LHCN-M2 (cell line): ENCODE measurements around the gene PRRC2A. TPM values are rescaled to one million over a fixed set of nuclear protein-coding genes. Genes with fewer than 3 reads are reported as not detected.
"Not testable (repeated sequence)": the region's sequence is repeated elsewhere in the genome, so short reads cannot be mapped to it uniquely, and the experiment has no call there.

ENCODE experiments used
- DNase-seq: peaks from one replicate; pipeline ENCODE4 v3.0.0-alpha.2; 2012; ENCODE audit warnings: low read depth
- total RNA-seq: library from RNA; depleted of rRNA; stranded (reverse); fragments of >200 nt; gene quantifications from 2 replicates; pipeline ENCODE4 v1.2.3, GENCODE V29; 2014

Gene PRRC2A
- total RNA-seq, 1 experiment from 2014 or later, result 81.7 TPM

DNA sequence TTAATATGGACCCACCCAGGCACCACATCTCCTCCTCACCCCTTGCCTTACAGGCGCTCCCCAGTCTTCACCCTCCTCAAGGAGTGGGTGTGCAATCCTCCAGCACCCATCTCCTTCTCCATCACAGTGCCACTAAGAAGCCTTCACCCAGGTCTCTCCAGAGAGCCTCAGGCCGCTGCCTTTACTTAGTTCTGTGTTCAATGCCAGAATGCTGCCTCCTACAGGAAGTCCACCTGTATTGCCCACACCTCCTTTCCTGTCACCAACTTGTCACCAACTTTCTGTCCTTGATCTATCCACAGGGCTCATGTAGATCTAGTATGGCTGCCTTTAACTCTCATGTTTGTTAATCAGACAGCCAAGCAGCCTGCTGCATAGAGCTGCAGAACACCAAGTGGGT lies 35.0 kb upstream of the PRRC2A start:
- DNase-seq, result no peak

- DNase-seq, result no peak
Observed at GRCh38 chr6:31586008-31586407, 34.5 kb upstream of the PRRC2A start, which contains the start of gene LST1. Gene LST1 (plus strand): TSS chr6:31586277. CDS start chr6:31587300, 1,023 bp downstream.

DNA sequence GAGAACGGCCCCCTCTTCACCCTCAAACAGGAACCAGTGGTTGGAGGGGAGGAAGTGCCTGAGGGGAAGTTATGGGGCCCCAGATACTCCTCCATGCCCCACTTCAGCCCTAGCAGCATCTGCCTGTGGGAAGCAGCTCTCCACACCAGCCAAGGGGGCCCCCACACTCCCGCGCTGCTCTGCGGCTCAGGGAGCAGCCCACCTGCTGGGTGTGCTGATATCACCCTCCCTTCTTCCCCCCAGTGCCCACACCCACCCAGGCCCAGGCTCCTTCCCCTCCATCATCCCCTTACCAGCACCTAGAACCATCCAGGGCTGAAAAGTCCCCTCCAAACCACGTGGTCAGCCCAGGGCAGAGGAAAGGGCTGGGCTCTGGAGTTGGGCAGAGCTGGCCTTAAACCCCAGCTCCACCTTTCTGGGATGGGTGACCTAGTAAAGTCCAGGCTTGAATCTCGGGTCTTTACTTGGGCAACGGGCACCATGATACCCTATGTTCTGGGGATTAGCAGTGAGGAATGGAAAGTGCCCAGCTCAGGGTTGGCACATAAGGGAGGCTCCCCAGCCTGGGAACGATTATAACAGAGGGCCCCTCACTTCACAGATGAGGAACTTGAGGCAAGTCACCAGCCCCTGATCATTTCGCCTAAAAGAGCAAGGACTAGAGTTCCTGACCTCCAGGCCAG lies 33.8 kb upstream of the PRRC2A start:
- DNase-seq, result no peak

DNA sequence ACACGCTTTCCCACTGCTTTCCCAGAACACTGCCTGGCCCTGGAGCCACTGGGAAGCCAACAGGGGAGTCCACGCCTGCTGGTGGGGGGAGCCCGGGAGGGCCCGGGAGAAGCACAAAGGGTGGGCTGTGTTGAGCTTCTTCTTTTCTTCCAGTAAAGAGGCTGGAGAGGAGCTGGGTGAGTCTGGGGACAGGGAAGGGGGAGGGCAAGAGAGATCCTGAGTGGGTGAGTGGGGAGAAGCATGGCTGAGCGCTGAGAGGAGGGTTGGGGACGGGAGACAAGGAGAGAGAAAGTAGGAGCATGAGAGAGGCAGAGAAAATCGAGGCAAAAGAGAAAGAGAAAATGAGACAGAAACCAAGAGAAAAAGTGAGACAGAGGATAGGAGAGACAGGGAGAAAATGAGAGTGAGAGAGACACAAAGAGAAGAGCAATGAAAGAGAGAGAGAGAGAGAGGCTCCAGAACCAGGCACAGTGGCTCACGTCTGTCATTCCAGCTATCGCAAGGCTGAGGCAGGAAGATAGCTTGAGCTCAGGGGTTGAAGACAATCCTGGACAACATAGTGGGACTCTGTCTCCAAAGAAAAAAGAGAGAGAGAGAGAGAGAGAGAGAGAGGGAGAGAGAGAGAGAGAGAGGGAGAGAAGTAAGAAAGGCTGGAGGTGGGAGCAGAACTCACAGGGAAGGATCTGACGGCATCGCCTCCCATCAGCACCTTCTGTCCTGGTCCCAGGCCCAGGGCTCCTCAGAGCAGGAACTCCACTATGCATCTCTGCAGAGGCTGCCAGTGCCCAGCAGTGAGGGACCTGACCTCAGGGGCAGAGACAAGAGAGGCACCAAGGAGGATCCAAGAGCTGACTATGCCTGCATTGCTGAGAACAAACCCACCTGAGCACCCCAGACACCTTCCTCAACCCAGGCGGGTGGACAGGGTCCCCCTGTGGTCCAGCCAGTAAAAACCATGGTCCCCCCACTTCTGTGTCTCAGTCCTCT lies 32.4 kb upstream of the PRRC2A start:
- DNase-seq, result no peak

GRCh38 chr6:31588871-31589650 lies 31.5 kb upstream of the PRRC2A start:
- DNase-seq, result peak; percentile 56

DNA sequence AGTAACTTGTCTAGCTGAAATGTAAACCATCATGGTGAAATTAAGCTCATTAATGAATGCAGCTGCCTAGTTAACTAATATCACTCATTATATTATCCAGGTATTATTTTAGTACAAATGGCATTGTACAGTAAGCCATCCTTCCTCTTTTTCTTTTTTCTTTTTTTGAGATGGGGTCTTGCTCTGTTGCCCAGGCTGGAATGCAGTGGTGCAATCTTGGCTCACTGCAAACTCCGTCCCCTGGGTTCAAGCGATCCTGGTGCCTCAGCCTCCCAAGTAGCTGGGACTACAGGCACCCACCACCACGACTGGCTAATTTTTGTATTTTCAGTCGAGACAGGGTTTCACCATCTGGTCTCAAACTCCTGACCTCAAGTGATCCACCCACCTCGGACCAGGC lies 29.8 kb upstream of the PRRC2A start:
- DNase-seq, result not testable (repeated sequence)

GRCh38 chr6:31592396-31592771 lies 28.1 kb upstream of the PRRC2A start:
- no peak for DNase-seq

GRCh38 chr6:31597006-31597405 lies 23.5 kb upstream of the PRRC2A start:
- DNase-seq, result peak; percentile 35

GRCh38 chr6:31607317-31607716 lies 13.2 kb upstream of the PRRC2A start:
- no peak for DNase-seq

DNA sequence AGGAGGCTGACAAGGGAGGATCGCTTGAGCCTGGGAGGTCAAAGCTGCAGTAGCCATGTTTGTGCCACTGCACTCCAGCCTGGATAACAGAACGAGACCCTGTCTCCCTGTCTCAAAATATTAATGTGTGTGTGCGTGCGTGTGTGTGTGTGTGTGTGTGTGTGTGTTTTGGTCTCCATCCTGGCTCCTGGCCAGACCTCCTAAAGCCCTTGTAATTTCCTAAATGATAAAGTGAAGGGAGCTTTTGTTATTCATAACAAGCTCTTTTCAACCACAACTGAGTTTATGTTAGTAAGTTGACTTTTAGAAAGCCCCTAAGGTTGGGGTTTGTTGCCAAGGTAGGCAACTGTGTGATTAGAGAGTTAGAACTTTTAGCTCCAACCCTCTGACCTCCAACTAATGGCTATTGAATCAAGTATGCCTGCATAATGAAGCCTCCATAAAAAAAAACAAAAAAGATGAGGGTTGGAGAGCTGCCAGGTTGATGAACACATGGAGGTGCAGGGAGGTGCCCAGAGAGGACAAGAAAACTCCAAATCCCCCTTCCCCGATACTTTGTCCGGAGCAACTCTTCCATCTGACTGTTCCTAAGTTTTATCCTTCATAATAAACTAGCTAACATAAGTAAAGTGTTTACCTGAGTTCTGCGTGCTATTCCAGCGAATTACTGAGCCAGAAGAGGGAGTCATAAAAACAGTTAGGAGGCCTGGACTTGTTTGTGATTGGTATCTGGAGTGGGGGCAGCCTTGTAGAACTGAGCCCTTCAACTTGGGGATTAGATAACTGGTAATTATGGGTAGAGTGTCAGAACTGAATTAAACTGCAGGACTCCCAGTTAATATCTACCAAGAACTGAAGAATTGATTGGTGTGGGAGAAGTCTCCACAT lies 10.8 kb upstream of the PRRC2A start:
- DNase-seq, result no peak

DNA sequence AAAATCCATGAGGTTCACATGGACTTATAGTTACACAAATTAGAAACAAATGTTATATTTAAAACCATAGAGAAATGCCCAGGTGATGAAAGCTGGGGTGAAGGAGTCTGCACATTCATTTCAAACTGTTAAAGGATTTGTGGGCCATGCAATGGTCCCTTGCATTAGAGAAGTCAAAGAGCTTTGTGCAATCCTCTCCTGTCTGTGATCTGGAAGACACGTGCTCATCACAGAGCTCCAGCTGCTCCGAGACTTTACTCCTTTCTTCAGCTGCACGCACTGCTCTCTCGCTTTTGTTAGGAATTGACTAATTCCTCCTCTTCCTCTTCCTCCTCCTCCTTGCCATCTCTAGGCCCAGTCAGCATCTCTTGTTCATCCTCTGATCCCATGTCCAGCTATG lies 9.5 kb upstream of the PRRC2A start:
- DNase-seq, result no peak

GRCh38 chr6:31614075-31614619 lies 6.4 kb upstream of the PRRC2A start:
- DNase-seq, result no peak

DNA sequence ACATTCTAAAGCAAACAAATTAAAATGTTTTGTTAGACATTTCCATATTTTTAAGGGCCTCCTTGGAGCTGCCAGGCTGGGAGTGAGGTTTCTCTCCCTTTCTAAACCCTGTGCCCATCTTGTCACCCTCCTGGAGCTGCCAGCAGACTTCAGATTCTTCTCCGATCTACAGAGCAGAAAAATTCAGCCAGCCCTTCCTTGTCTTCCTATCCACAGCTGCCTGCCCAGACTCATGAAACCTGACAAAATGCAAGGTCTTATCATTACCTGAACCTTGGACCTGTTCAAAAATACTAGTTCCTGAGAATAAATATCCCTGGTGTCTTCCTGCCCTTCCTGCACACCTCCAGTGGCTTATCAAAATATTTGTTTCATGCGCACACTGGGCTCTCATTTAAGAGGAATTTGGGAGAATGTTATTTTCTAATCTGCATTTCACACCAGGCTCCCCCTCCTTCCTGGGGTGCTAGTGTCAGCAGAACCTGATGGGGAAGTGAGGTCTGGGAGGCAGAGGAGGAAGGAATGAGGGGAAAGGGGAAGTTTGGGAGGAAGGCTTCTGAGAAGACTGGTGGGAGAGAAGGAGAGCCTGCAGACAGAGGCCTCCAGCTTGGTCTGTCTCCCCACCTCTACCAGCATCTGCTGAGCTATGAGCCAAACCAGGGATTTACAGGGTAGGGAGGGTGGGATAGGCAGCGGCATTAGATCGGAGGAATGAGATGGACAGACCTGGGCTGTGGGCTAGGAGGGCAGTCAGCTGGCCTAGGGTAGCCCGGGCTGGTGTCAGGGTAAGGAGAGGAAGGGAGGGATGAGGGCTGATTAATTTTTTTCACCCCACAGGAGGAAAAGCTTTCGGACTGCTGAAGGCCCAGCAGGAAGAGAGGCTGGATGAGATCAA lies 5.6 kb upstream of the PRRC2A start, which contains the start of gene AIF1:
TSS of gene AIF1 (plus strand) at position 551 of the 895 bp plus-strand sequence. CDS start at position 647, 96 bp downstream.
- no peak for DNase-seq

DNA sequence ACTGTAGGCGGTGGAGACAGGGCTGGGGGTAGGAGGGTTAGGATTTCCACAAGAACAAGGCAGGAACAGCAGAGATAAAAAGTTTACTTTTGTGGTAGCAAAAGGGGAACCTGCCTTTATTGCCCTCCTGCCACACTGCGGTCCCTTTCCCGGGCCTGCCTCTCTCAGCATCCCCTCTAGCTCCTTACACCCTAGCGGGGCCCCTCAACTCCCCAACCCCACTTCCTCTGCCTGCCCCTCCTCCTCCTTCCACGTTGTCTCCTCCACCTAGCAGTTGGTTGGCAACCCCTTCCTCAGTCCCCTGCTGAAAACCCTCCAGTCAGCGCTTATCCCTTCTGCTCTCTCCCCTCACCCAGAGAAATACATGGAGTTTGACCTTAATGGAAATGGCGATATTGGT lies 4.8 kb upstream of the PRRC2A start:
- no peak for DNase-seq

DNA sequence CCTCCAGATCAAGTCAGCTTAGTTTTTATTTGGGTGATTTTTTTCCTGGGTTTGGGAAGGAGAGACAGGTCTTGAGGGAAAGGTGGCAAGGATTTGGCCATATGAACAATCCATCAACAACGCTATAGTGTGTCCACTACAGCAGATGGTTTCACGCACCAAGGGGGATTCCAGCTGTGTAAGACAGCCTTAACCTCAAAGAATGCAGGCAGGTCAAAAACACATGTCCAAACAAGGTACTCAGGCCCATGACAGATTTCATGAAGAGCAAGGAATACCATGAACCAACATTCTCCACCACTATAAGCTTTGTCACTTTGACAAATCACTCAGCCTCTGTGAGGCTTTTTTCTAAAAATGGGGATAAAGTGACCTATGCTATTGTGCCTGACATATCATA lies 3.5 kb upstream of the PRRC2A start:
- no peak for DNase-seq

- DNase-seq, result peak; percentile 99
Observed at GRCh38 chr6:31619805-31620585, 520 bp upstream of the PRRC2A start.

DNA sequence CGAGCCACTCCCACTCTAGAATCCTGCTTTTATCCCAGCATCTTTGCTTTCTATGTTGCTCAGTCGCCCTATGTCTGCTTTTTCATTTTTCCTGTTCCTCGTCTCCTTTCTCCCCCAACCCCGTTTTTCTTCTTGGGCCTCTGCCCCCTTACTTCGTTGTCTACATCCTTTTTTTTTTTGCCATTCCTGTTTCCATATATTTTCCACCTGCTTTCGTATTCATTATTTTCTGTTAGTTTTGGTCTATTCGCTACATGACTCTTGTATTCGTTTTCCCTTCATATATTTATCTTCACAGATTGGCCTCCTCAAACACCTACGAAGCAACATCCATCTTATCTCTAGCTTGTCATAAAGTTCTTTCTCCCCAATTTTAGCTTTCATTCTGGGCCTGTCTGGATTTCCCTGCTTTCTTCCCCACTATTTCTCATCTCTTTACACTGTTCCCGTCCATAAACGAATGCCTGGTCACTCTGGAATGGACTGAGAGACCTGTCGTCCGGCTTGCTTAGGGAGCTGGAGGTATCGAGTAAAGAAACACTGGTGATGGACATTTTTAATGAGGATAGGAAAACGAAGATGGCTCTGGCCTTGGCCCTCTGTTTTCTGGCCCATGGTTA lies 915 bp downstream of the PRRC2A start:
- DNase-seq, result no peak

DNA sequence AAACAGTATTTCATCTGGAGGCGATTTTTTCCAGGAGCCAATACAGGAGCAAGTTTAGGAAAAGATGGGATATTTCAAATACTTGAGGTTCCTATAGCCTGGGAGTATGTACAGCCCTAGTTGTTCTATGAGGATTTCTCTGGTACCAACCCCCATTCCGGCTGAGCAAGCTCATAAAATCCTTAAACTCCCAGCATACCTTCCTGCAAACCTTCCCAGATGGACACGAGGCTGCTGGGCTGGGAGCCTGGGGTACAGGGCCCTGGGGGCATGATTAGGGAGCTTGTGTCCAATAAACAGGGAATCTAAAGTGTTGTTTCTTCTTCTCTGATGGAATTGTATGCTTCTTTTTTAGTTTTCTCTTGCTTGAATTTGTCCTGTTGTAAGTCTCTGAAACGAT lies 1.5 kb downstream of the PRRC2A start:
- DNase-seq, result no peak
